Astrocyte (in vitro differentiated cells and primary cell): ENCODE data around the gene GATC.

ENCODE experiments used
- EZH2 ChIP-seq: IDR thresholded peaks from 2 replicates; pipeline ENCODE4 v1.6.1; 2012; ENCODE audit warnings: mild to moderate bottlenecking, low read length, inconsistent platforms; ENCODE audit not compliant: insufficient read depth
- TF ChIP-seq, protein P1 (sequence below): IDR thresholded peaks from 2 replicates; pipeline ENCODE4 v1.5.1; 2011; ENCODE audit warnings: low read depth, mild to moderate bottlenecking, inconsistent platforms, low read length, moderate library complexity; ENCODE audit not compliant: insufficient read depth

DNA sequence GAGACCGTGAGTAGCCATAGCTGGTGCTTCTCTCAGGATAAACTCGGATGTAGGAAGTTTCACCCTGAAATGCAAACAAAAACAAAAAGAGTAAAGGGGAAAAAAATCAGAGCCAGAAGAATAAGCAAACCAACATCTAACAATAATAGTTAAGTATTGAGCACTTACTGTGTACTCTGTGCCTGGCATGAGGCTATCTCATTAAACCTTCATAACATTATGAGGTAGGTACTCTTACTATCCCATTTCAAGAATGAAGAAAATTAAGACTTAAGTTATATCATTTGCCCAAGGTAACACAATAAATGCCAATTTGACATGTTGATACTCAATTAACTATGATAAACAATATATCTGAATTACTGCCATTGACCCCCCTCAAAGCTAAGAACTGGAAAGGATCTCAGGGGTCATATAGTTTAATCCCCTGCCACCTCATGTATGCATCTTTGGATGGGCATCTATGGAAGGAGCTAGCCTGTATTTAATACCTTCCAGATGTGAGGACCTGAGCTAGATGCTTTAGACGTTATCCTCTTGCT, 15.9 kb downstream of the GATC start:
- TF ChIP-seq, protein P1, sequence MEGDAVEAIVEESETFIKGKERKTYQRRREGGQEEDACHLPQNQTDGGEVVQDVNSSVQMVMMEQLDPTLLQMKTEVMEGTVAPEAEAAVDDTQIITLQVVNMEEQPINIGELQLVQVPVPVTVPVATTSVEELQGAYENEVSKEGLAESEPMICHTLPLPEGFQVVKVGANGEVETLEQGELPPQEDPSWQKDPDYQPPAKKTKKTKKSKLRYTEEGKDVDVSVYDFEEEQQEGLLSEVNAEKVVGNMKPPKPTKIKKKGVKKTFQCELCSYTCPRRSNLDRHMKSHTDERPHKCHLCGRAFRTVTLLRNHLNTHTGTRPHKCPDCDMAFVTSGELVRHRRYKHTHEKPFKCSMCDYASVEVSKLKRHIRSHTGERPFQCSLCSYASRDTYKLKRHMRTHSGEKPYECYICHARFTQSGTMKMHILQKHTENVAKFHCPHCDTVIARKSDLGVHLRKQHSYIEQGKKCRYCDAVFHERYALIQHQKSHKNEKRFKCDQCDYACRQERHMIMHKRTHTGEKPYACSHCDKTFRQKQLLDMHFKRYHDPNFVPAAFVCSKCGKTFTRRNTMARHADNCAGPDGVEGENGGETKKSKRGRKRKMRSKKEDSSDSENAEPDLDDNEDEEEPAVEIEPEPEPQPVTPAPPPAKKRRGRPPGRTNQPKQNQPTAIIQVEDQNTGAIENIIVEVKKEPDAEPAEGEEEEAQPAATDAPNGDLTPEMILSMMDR, result no peak
- TF ChIP-seq EZH2, result no peak
